NCI-H460 (cell line): ENCODE measurements around the gene PHF21A. TPM values are rescaled to one million over a fixed set of nuclear protein-coding genes. Genes with fewer than 3 reads are reported as not detected.

ENCODE experiments used
- DNase-seq: peaks from one replicate; pipeline ENCODE4 v3.0.0-alpha.2; 2016; ENCODE audit warnings: low read depth; ENCODE audit errors: extremely low read depth
- total RNA-seq: library from RNA; depleted of rRNA; stranded (reverse); fragments of >200 nt; shearing (Covaris generic); gene quantifications from 2 replicates; pipeline ENCODE4 v1.2.3, GENCODE V29; 2014

PHF21A gene
- total RNA-seq, 1 experiment from 2014 or later: 16.1 TPM

DNA sequence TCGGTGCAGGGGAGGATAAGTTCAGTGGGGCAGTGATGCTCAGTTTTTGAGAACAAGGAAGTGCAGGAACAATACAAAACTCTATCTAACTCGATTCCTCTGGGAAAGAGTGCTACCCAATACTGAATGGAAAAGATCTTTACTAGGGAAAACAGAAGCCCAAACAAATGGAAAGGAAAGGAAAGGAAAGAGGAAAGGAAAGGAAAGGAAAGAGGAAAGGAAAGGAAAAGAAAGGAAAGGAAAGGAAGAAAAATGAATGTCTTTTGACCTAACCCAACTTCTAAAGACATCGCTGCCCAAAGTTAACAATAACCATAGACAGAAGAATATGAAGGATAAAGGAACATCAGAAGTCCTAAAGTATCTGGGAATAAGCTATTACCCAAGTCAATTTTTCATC, 41.6 kb downstream of the PHF21A start:
- no peak for DNase-seq

DNA sequence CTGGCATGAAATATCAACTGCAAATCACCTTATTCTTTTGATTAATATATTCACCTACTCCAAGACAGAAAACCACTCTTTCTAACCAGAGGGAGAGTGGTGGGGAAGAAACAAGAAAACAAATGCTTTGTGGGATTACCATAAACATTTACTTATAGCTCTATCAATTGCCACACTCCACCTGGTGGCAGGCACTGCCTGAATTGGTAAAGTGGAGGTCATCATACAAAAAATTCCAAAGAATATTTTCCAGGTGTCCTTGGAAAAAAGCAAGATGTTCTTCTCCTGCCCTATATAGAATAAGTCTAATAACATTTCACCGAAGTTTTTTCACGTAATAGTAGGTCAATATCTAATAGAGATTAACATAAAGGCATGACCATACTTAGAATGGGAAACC, 45.3 kb downstream of the PHF21A start:
- DNase-seq: no peak

DNA sequence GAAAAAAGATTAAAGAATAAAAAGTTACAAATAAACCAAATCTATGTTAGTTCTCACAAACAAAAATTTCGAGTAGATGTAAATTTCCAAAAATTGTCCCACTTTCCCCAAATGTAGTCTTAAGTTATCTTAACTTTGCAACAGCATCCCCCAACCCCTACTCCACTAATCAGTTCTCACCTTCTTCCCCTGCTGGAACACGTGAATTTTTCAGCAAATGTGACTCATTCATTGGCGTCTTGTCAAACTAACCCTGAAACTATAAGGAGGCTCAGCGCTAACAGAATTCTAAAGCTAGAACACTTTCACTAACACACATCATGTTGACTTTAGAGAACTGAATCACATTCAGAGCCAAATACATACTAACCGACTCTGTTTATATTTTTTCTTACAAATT, 46.1 kb downstream of the PHF21A start:
- no peak for DNase-seq

DNA sequence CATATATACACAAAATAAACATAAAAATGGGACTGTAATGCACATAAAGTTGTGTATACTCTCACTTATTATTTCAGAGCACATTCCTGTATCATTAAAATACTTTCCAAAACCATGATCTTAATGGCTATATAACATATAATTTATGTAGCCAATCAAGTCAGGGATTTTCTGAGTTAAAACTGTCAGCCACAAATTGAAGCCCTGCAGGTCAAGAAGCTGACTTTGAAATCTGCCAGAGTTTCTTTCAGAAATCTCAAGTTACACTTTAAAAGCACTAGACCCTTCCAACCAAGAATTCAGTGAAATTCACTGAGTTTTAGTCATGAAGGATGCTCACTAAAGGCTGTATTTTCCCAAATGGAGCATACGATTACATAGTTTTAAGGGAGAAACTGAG, 47.6 kb downstream of the PHF21A start:
- no peak for DNase-seq

DNA sequence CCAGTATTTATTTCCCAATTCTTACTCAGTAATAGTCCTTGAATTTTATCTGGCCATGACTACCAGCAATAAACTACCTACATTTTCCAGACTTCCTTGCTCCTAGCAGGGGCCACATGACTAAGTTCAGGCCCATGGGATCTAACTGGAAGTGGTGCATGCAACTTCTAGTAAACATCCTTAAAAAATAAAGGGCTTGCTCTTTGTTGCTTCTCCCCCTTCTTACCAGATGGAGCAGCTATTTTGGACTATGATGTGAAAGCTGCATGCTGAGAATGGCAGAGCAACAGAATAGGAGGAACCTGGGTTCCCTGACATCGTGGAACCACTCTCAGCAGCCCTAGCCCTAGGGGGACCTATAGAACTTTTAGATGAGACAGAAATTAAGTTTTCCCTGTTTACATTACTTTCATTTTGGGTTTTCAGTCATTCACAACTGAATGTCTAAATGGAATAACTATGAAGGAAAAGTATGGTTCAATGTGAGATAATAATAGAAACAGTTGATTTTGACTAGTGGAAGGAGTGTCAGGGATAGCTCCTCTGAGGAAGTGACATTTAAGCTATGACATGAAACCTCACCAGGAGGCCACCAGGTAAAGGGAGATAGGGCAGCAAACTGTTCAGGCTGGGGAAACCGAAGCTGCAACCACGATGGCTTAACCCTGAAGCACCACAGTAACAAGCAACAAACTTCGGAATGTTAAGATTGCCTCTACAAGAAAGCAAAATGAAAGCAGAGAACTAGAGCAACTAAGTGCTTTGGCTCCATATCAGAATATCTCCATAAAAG, 48.9 kb downstream of the PHF21A start:
- no peak for DNase-seq

DNA sequence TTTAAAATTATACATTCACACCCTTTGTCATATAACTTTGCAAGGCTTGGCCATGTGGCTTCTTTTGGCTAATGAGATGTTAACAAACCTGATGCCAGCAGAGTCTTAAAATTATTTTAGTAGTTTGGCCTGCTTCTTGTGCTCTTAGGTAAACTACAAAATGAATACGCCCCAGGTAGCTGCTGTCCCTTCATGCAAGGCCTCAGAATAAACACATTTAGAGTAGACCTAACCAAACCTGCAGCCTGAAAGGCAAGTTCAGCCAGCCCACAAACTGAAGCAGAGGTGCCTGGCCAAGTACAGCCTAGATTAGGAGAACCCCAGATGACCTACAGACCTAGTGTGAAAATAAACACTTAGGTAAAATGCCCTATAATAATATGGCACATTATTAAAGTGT, 50.2 kb downstream of the PHF21A start:
- no peak for DNase-seq

DNA sequence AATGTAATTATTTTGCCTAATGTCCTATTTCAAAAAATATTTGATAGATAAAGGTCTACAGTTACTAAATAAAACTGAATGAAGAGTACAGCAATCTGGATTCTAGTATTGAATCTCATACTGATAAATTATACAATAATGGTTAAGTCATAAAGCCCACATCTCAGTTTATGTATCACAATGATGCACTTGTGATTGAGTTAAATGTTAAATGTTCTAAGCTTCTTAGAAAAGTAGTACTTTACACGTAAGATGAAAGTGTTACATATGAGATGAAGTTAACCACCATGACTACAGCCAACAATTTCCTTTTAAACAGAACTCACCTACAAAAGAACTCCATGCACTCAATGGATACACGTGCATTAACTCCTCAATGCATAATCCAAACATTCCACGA, 51.7 kb downstream of the PHF21A start:
- no peak for DNase-seq

DNA sequence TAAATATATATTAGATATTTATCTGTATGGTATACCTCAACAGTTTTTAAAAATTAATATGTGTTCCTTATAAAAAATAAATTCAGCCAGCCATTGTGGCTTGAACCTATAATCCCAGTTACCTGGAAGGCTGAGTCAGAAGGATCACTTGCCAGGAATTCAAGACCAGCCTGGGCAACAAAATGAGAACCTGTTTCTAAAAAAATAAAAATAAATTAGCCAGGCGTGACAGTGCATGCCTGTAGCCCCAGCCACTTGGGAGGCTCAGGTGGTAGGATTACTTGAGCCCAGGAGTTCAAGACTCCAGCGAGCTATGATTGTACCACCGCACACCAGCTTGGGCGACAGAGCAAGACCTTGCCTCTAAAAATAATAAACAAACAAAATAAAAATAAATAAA, 54.9 kb downstream of the PHF21A start:
- no peak for DNase-seq

DNA sequence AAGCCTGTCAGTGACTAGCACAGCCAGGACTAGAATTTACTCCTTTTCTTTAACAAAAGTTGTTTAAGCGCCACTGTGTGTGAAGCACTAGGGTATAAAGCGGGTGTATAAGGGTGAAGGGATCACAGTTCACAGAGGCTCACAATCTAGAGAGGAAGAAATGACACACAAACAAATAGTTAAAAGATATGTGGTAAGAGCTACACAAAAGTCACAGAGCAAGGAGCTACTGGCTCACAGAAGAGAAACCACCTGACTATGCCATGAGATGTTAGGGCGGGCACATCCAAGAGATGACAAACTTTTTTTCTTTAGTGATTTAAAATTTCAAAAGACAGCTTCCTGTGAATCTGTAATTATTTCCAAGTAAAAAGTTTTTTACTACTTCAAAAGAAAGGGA, 55.6 kb downstream of the PHF21A start:
- no peak for DNase-seq

DNA sequence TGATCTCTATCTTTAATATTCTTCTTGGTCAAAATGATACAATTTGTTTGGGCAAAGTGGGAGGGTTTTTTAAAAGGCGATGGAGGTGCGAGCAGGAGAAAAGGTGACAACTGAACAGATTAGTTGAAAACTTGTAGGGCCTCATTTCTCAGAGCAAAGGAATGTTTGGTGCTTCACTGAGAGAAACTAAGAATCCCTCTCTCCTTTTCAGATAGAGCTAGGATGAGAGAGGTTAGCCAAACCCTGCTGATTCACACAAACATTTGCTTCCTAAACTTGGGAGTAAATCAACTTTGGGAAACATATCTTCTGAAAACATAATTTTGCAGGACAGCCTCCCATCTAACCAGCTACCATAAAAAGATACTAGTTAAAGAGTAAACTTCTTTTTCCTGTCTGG, 57.0 kb downstream of the PHF21A start:
- DNase-seq: no peak

DNA sequence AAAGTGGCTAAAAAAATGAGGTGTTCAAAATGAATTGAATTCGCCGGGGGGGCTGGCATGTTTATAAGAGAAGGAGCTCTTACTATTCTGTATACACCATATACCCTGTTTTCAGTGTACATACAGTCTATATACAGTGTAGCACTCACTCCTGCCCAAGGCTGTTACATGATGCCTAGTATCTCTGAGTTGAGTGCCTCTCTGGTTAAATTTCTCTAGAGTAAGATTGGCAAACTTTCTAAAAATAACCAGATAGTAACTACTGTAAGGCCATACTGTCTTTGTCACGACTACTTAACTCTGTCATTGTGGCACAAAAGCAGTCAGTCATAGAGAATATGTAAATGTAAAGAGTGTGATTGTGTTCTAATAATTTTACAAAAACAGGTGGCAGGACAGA, 58.1 kb downstream of the PHF21A start:
- no peak for DNase-seq

DNA sequence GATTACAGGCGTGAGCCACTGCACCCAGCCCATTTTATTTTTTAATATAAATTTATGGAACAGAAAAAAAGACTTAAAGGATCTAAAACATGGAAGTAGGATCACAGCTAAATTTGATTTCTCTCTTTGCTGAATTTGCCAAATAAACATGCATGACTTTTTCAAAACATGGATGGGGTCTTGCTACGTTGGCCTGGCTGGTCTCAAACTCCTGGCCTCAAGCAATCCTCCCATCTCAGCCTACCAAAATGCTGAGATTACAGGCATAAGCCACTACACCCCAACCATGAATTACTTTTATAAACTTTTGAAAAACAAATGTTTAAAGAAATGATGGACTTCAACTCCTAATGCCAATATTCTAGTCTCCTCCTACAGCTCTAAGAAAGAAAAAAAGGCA, 61.2 kb downstream of the PHF21A start:
- DNase-seq: no peak

DNA sequence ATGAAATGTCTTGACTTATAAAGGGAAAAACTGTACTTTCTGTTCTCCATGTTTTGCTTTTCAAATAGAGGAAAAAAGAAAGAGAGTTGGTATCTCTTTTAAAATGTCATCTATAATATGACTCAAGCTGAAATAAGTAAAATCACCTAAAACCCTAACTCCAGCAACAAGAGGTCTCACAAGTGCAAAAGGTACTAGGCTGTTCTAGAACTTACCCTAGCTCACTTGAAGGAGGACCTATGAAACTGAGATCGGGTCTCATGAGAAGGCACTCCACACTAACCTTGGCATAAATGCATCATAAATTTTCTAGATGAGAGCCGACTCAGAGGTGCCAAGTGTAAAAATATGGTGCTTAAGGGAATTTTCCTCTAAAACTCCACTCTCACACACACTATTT, 63.8 kb downstream of the PHF21A start:
- DNase-seq: no peak

DNA sequence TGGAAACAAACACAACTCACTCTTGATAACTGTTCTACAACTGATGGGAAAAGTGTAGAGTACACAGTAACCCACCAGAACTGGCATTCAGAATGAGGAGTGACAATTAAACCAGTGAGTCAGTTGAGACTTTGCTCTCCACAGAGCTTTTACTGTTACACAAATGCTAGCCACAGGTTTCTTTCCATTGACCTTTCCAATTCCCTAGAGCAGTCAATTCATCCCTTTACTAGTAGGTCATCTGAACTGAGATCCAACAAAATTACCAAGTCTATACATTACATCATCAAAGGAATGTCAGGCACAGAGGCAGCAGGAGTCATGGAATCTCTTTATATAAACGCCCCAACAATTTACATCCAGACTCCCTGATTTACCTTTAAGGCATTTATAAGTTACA, 65.9 kb downstream of the PHF21A start:
- DNase-seq: no peak

DNA sequence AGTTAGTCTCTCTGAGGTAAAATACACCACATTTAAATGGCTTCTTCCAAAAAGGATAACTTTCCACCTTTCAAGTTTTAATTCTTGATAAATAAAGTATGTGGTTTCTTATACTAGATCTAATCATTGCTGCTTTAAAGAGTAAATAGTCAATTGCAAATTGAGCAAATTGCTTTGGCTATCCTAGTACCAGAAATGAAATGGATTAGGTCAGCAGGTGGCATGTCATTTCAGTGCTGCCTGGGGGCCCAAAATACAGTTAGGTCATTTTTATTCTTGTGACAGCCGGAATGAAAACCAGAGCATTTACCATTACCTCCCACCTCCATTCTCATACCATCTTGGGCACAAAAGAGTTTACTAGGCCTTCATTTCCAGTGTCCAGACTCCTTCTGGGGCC, 70.2 kb downstream of the PHF21A start:
- DNase-seq: no peak

DNA sequence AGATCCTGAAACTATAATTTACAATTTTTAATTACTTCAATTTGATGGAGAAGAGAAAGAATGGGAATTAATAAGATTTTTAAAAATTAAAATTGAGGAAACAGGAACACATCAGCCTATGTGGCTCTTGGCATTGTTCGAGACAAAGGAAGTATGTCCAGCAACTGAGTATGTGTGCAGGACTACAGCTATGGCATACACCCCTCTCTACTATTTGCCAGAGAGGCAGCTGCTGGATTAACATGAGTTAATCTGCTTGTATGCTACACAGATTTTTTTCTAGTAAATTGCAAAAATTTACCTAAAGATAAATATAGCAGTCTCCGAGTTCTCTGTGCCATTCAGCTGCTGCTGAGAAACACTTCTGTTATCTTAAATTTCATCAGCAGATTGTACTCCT, 70.6 kb downstream of the PHF21A start:
- DNase-seq: no peak

DNA sequence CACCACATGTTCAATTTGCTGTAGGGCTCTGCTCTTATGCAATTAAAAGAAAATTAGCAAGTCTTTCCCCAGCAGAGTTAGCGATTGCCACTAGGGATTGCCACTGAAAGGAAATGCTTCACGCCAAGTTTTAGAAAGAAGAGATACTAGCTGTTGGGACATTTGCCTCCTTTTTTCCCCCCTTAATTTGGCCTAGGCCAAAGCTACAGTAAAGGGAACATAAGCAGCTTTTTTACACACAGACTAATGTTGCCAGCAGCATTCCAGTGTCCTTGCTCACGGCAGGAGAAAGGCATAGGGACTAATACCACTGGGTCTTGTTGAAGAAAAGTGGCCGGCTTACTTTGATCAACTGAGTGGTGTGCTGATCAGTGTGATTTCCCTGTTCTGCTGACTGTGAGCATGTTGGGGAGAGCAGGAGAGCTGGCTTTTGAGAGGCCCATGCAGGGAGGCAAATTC, 71.2 kb downstream of the PHF21A start:
- no peak for DNase-seq

DNA sequence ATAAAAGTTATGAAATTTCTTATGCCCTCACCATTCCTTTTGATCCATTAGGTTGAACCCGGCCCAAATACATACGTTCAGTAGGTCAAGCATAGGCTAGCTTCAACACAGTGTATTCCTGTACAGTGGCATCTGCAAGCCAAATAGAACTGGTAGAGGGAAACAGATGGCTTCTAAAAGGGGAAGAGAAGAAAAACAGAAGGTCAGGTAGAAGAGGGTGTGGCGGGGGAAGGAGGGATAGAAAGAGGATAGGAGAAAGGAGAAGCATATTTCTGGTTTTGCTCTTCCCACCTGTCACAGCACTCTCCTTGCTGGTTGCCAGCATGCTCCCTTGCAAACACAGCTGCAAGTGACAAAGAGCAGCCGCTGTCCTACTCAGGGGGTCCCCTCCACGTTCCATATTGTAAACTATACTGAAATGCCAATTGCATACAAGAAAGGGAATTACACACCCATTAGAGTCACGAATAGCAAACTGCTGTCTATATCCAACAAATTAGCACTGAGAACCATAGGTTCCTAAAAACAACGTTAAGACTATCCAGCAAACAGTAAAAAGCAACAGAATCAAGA, 71.8 kb downstream of the PHF21A start:
- DNase-seq: no peak

DNA sequence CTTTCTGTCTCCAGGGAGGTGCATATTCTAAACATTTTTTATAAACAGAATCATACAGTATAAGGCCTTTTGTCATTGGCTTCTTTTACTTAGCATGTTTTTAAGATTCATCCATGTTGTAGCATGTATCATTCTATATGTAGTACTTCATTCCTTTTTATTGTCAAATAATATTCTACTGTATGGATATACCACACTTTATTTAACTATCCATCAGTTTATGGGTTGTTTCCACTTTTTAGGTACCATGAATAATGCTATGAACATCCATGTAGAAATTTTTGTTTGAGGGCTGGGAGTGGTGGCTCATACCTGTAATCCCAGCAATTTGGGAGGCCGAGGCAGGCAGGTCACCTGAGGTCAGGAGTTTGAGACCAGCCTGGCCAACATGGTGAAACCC, 73.1 kb downstream of the PHF21A start:
- no peak for DNase-seq

DNA sequence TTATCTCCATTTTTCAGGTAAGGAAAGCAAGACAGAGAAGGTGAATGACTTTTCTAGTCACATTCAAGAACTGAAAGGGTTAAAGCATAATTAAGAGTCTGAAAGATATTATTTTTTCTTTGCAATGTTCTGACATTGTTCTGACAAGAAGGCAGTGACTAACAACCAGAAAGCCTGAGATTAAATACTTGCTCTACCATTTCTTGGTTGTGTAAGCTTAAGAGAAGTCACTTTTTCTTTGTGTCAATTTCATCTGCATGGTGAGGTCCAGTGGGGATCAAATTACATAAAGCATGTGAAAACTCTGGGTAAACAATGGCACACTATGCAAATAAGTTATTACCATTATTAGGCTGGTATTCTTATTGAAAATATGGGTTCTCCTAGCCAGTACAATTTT, 73.7 kb downstream of the PHF21A start:
- DNase-seq: no peak

DNA sequence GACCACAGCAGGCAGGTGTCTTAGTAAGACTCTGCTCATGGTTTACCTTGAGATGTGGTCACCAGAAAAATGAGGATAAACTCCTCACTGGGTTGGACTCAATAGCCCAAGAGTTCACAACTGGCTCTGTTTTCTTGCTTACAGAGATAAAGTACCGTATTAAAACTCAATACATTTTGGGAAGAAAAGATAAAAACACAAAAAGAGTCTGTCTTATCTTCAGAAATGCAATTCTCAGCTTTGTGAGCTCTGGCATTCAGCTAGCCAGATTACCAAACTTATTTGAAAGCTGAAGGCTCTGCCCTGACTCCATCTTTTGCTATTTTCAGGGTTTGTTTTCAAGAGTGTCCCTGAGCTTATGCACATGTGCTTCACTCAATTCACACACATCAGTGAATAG, 75.4 kb downstream of the PHF21A start:
- no peak for DNase-seq

DNA sequence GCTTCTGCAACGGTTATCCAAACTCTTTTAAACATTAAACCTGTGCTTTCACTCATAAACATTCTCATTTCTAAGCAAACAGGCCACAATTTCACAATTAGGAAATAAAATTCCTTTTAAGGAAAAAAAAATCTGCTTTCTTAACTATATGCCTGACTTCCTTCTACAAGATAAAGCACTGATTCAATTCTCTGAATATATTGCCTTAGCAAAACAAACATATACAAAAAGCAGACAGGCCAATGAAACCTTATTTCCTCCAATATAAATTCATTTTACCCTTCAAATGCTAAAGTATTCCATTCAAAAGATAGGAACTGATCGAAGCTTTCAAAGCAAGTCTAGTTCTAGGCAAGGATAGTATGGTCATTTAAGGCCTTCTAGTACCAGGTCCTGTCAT, 76.7 kb downstream of the PHF21A start:
- no peak for DNase-seq

DNA sequence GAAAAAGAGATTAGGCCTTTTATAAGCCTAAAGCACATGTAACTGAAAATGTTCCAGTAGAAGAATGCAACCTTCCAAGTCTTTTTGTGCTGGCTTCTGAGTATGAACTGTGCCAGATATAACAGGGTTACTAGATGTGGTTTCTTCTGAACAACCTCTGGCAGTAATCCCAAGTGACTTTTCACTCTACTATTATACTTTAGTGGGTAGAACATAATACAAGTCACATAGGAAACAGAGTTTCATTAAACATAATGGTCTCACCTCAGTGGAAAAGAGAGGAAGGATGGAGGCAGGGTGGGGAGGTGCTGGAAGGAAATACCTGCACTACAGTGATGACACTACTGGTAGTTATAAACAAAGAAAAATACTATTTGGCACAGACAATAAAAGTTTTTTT, 81.3 kb downstream of the PHF21A start:
- no peak for DNase-seq
